ENCODE data around the gene MED22. TPM values are rescaled to one million over a fixed set of nuclear protein-coding genes. Genes with fewer than 3 reads are reported as not detected.

Gene MED22
- total and polyA plus RNA-seq, 2 experiments from 2014 or later, result 20.9 to 85.7 TPM

DNA sequence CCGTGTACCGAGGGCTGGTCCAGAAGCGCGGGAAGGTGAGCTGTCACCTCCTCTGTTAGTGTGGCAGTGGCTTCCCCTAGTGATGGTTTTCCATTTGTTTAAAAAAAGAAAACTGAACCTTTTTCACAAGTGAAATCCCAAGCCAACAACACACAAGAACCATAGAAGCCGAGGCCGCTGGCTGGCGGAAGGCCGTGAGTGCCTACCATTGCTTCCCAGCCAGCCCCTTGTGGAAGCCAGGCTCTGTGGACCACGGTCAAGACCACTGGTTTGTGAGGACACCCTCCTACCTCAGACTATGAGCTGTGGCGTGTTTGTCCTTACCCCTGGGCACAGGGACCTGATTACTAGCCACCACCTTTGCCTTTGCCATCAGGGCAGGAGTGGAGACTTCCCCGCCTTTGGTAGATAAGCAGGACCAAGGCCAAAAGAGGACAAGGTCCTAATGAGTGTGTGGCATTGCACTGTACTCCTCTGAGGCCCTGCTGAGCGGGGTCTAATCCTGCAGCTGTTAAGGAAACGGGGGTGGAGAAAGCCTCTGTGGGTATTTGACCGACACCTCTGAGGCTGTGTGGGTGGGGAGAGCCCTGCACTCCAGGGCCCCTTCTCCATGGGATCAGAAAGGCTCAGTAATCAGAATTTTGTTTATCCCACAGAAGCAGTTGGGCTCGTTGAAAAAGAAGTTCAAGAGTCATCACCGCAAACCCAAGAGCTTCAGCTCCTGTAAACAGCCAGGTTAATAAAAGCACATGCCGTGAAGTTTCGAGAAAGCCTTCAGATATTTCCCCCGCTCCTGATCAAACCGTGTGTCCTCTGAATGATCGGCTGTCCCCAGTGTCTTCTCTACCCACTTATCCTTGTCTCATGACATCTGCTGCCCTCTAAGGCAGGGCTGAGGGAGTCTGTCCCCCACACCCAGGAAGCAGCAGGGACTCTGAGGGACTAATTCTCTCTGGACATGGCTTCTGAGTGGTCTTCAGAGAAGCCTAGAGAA, 12.8 kb upstream of the MED22 start:
- TF ChIP-seq STAT1 (IDR thresholded peaks at IDR 0.05; ENCODE audit: unreplicated experiment), result no peak
- TF ChIP-seq CREB1 (CRISPR knock-in tag; IDR thresholded peaks at IDR 0.05; ENCODE audit: low read depth), result no peak
- no peak for TF ChIP-seq ZNF114 (CRISPR knock-in tag; IDR thresholded peaks at IDR 0.05)
- TF ChIP-seq NANOG (IDR thresholded peaks at IDR 0.05; ENCODE audit: borderline replicate concordance), result no peak
- no peak for TF ChIP-seq CTCF (conservative IDR thresholded peaks at IDR 0.05; ENCODE audit: low read depth in 2 of 2)
- TF ChIP-seq POLR2AphosphoS5 (IDR thresholded peaks at IDR 0.05; ENCODE audit: low read depth), result peak; percentile 30; the same call in 1 of the 2 replicates
- Histone ChIP-seq H3K4me2 (no peak overlapping the region), H2AFZ (no peak overlapping the region), H3K27me3 (ENCODE audit: insufficient read depth) (no peaks in the 10 kb centered on the region), H3K27ac (ENCODE audit: low read depth) (no peak overlapping the region), H3K4me1 (ENCODE audit: insufficient read depth) (peaks cover 6% of the 10 kb centered on the region; the same call in 1 of the 2 replicates), H3K9me2 (ENCODE audit: insufficient read depth) (no peaks in the 10 kb centered on the region), H4K20me1 (replicated peaks; ENCODE audit: insufficient read depth) (peaks cover 27% of the 10 kb centered on the region), H3K4me3 (no peak overlapping the region), H3F3A (replicated peaks; ENCODE audit: low read depth) (peaks cover 19% of the 10 kb centered on the region; the same call in 1 of the 2 replicates), H3K79me2 (replicated peaks; ENCODE audit: insufficient read depth) (peaks cover 20% of the 10 kb centered on the region), H3K36me3 (ENCODE audit: insufficient read depth) (peaks cover 24% of the 10 kb centered on the region)
- Mint-ChIP-seq H3K36me3 (ENCODE audit: low read depth) (peaks cover 73% of the 10 kb centered on the region), H3K27ac (no peak overlapping the region), H3K27me3 (ENCODE audit: insufficient read depth, low read depth, poor library complexity) (peaks cover 17% of the 10 kb centered on the region), H3K9me3 (no peaks in the 10 kb centered on the region), H3K4me1 (peaks cover 8% of the 10 kb centered on the region; the same call in 2 of the 3 replicates), H3K4me3 (no peak overlapping the region)
- no peak for ATAC-seq
- no peak for DNase-seq (ENCODE audit: low spot score)

GRCh38 chr9:133359399-133360175, 11.7 kb upstream of the MED22 start:
- Mint-ChIP-seq H3K4me3 (peak overlapping the region; percentile 79; the same call in 1 of the 3 replicates), H3K27me3 (ENCODE audit: insufficient read depth, low read depth, poor library complexity) (peaks cover 16% of the 10 kb centered on the region), H3K27ac (no peak overlapping the region), H3K4me1 (peaks cover 8% of the 10 kb centered on the region; the same call in 2 of the 3 replicates), H3K9me3 (no peaks in the 10 kb centered on the region), H3K36me3 (ENCODE audit: low read depth) (peaks cover 62% of the 10 kb centered on the region)
- peaks cover 15% of the 10 kb centered on the region; the same call in 1 of the 2 replicates for H3F3A ChIP-seq (replicated peaks; ENCODE audit: low read depth)
- DNase-seq (ENCODE audit: low spot score) (peak; percentile 72), ATAC-seq (peak; percentile 43)
- no peaks in the 10 kb centered on the region for H3K27me3 ChIP-seq (ENCODE audit: insufficient read depth)
- peaks cover 19% of the 10 kb centered on the region for H3K36me3 ChIP-seq (ENCODE audit: insufficient read depth)
- H3K4me1 ChIP-seq (ENCODE audit: insufficient read depth), result peaks cover 8% of the 10 kb centered on the region; the same call in 1 of the 2 replicates
- peak; percentile 48 to 77 for TF ChIP-seq CTCF (conservative IDR thresholded peaks at IDR 0.05; ENCODE audit: low read depth in 2 of 2)
- TF ChIP-seq, protein P1, sequence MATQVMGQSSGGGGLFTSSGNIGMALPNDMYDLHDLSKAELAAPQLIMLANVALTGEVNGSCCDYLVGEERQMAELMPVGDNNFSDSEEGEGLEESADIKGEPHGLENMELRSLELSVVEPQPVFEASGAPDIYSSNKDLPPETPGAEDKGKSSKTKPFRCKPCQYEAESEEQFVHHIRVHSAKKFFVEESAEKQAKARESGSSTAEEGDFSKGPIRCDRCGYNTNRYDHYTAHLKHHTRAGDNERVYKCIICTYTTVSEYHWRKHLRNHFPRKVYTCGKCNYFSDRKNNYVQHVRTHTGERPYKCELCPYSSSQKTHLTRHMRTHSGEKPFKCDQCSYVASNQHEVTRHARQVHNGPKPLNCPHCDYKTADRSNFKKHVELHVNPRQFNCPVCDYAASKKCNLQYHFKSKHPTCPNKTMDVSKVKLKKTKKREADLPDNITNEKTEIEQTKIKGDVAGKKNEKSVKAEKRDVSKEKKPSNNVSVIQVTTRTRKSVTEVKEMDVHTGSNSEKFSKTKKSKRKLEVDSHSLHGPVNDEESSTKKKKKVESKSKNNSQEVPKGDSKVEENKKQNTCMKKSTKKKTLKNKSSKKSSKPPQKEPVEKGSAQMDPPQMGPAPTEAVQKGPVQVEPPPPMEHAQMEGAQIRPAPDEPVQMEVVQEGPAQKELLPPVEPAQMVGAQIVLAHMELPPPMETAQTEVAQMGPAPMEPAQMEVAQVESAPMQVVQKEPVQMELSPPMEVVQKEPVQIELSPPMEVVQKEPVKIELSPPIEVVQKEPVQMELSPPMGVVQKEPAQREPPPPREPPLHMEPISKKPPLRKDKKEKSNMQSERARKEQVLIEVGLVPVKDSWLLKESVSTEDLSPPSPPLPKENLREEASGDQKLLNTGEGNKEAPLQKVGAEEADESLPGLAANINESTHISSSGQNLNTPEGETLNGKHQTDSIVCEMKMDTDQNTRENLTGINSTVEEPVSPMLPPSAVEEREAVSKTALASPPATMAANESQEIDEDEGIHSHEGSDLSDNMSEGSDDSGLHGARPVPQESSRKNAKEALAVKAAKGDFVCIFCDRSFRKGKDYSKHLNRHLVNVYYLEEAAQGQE (IDR thresholded peaks at IDR 0.05; ENCODE audit: unreplicated experiment), result no peak
- no peaks in the 10 kb centered on the region for H3K9me2 ChIP-seq (ENCODE audit: insufficient read depth)
- H4K20me1 ChIP-seq (replicated peaks; ENCODE audit: insufficient read depth), result peaks cover 18% of the 10 kb centered on the region
- no peak overlapping the region for H3K4me2 ChIP-seq
- no peak overlapping the region for H2AFZ ChIP-seq
- H3K79me2 ChIP-seq (replicated peaks; ENCODE audit: insufficient read depth), result peaks cover 23% of the 10 kb centered on the region
- no peak overlapping the region for H3K4me3 ChIP-seq
- no peak overlapping the region for H3K27ac ChIP-seq (ENCODE audit: low read depth)
